Activated CD4-positive, CD25-positive, alpha-beta regulatory T cell (primary cell): ENCODE measurements around the gene PARK7.

Source experiments
- DNase-seq, 4 experiments: peaks; one replicate each; lab custom pipeline; 2025; lab: John Stamatoyannopoulos, UW

Gene PARK7

GRCh38 chr1:8010080-8010664 is 48.7 kb downstream of the PARK7 start:
- no peak for DNase-seq

- DNase-seq = no peak
These were observed 49.5 kb downstream of the PARK7 start for GRCh38 chr1:8011016-8011415.

GRCh38 chr1:8011923-8012858 is 50.7 kb downstream of the PARK7 start:
- DNase-seq = no peak

- no peak for DNase-seq
These were observed 51.4 kb downstream of the PARK7 start for GRCh38 chr1:8012955-8013354.

GRCh38 chr1:8013399-8013798 is 51.9 kb downstream of the PARK7 start:
- no peak for DNase-seq

GRCh38 chr1:8013800-8014199 is 52.3 kb downstream of the PARK7 start:
- no peak for DNase-seq

GRCh38 chr1:8014381-8014988 is 53.0 kb downstream of the PARK7 start:
- DNase-seq = no peak

- peak in 2 of 4 experiments; percentile 8 to 19 for DNase-seq
These were observed 53.7 kb downstream of the PARK7 start for GRCh38 chr1:8015036-8015808.

GRCh38 chr1:8015809-8016165 is 54.3 kb downstream of the PARK7 start:
- DNase-seq = no peak

GRCh38 chr1:8016210-8016894 is 54.8 kb downstream of the PARK7 start:
- DNase-seq = no peak

- DNase-seq = no peak
These were observed 55.4 kb downstream of the PARK7 start for GRCh38 chr1:8016895-8017241.

- no peak for DNase-seq
These were observed 56.1 kb downstream of the PARK7 start for GRCh38 chr1:8017495-8018197.

- DNase-seq = no peak
These were observed 57.1 kb downstream of the PARK7 start for GRCh38 chr1:8018492-8019228.

- DNase-seq = no peak
These were observed 57.7 kb downstream of the PARK7 start for GRCh38 chr1:8019229-8019620.

- no peak for DNase-seq
These were observed 58.5 kb downstream of the PARK7 start for GRCh38 chr1:8020032-8020431.

- DNase-seq = no peak
These were observed 60.3 kb downstream of the PARK7 start for GRCh38 chr1:8021676-8022266.

- DNase-seq = no peak
These were observed 61.1 kb downstream of the PARK7 start for GRCh38 chr1:8022395-8023286.

GRCh38 chr1:8023287-8023994 is 61.9 kb downstream of the PARK7 start:
- DNase-seq = no peak

GRCh38 chr1:8023995-8024313 is 62.4 kb downstream of the PARK7 start:
- no peak for DNase-seq
